ENCODE measurements around the gene UGT2B11. TPM values are rescaled to one million over a fixed set of nuclear protein-coding genes. Genes with fewer than 3 reads are reported as not detected.
"Not testable (repeated sequence)": the region's sequence is repeated elsewhere in the genome, so short reads cannot be mapped to it uniquely, and the experiment has no call there.

UGT2B11 gene
- total RNA-seq, 1 donor from 2014 or later, result not detected

DNA sequence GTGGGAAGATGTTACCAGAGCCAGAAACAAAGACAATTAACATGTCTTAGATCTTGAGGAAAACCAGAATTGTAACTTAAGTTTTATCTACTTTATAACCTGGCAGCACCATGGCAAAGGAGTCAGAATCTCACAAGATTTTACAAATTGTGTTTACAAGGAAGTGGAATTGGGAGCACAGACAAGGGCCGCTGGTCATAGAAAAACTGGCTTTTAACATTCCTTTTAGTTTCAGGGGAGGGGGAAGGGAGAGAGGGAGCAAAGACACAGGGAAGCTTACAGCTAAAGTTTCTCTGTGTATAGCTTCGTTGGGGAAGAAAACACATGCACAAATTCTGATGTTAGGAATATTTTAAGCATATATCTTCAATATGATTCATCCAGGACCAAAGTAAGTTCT is 10.3 kb upstream of the UGT2B11 start:
- H3K36me3 ChIP-seq (ENCODE audit: control insufficient read depth, insufficient read depth, low read length), result no peaks in the 10 kb centered on the region
- TF ChIP-seq, protein P1, sequence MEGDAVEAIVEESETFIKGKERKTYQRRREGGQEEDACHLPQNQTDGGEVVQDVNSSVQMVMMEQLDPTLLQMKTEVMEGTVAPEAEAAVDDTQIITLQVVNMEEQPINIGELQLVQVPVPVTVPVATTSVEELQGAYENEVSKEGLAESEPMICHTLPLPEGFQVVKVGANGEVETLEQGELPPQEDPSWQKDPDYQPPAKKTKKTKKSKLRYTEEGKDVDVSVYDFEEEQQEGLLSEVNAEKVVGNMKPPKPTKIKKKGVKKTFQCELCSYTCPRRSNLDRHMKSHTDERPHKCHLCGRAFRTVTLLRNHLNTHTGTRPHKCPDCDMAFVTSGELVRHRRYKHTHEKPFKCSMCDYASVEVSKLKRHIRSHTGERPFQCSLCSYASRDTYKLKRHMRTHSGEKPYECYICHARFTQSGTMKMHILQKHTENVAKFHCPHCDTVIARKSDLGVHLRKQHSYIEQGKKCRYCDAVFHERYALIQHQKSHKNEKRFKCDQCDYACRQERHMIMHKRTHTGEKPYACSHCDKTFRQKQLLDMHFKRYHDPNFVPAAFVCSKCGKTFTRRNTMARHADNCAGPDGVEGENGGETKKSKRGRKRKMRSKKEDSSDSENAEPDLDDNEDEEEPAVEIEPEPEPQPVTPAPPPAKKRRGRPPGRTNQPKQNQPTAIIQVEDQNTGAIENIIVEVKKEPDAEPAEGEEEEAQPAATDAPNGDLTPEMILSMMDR (IDR thresholded peaks at IDR 0.05; ENCODE audit: insufficient read depth, low read length, poor library complexity, severe bottlenecking), result no peak
- no peak for DNase-seq (ENCODE audit: low read depth)
- H3K27me3 ChIP-seq (ENCODE audit: control insufficient read depth, insufficient read depth, low read length), result no peaks in the 10 kb centered on the region
- no peak overlapping the region for H3K4me3 ChIP-seq (ENCODE audit: low read depth, low read length)

DNA sequence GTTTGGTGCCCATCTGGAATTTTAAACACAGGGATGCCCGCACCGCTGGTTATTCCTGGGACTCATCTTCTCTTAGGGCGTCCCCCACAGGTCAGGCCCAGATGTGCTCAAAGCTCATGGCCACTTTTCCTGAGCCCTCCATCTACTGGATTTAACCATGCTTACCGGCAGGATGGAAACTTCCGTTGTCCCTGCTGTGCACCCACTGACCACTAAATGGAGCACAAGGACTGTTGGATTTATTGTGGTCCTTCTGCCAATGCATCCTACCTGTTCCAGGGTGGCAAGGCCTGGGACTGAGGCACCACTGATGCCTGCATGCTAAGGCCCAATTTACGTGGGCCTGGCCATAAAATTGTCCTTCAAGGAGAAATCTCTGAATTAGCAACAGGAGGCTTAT is 8.7 kb upstream of the UGT2B11 start:
- not testable (repeated sequence) for DNase-seq (ENCODE audit: low read depth); H3K4me3 ChIP-seq (ENCODE audit: low read depth, low read length); H3K27me3 ChIP-seq (ENCODE audit: control insufficient read depth, insufficient read depth, low read length); H3K36me3 ChIP-seq (ENCODE audit: control insufficient read depth, insufficient read depth, low read length)

DNA sequence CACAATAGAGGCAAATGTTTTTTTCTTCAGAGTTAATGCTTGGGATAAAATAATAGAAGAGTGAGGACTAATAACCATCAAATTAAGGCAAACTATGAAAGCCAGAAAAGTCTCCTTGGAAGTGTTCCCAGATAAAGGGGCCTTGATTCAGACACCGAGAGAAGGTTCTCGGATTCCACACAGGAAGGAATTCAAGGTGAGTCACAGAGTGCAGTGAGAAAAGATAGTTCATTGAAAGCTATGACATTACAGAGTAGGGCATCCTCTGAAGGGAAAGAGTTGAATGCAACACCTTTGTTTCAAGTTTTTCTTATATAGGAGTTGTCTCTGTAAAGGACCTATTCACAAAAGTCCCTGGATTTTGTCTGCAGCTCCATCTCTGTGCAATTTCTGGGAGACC is 3.9 kb upstream of the UGT2B11 start:
- DNase-seq (ENCODE audit: low read depth); H3K4me3 ChIP-seq (ENCODE audit: low read depth, low read length); H3K36me3 ChIP-seq (ENCODE audit: control insufficient read depth, insufficient read depth, low read length); H3K27me3 ChIP-seq (ENCODE audit: control insufficient read depth, insufficient read depth, low read length): not testable (repeated sequence)

DNA sequence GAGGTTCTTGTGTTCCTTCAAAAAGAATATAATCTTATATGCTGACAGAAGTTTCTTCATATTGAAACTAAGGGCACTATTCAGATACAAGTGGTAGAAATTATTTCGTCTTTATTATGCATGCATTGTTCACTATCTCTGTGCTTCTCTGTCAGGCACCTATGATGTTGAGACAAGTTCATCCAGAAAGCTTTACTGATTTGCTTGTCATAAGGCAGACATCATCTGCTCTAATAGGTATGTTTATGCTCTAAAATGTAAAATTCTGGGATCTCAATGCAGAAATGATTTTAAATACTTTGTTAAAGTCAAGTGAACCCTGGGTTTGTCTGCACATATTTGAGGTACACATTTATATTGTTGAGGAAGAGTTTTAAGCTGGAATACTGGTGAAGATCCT is 3.6 kb downstream of the UGT2B11 start:
- no peak overlapping the region for H3K4me3 ChIP-seq (ENCODE audit: low read depth, low read length)
- TF ChIP-seq, protein P1 (IDR thresholded peaks at IDR 0.05; ENCODE audit: insufficient read depth, low read length, poor library complexity, severe bottlenecking), result no peak
- no peaks in the 10 kb centered on the region for H3K27me3 ChIP-seq (ENCODE audit: control insufficient read depth, insufficient read depth, low read length)
- H3K36me3 ChIP-seq (ENCODE audit: control insufficient read depth, insufficient read depth, low read length), result no peaks in the 10 kb centered on the region
- no peak for DNase-seq (ENCODE audit: low read depth)

DNA sequence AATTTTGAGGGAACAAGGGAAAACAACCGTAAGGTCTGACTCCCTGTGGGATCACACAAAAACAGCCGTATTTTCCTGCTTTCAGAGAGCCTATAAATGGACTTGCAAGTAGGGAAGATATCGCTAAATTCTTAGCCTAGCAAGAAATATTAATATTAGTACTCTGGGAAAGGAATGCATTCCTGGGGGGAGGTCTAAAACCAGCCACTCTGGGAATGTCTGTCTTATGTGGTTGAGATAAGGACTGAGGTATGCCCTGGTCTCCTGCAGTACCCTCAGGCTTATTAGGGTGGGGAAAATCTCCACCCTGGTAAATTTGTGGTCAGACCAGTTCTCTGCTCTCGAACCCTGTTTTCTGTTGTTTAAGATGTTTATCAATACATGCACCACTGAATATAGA is 16.0 kb downstream of the UGT2B11 start:
- H3K27me3 ChIP-seq (ENCODE audit: control insufficient read depth, insufficient read depth, low read length); H3K4me3 ChIP-seq (ENCODE audit: low read depth, low read length): not testable (repeated sequence)

DNA sequence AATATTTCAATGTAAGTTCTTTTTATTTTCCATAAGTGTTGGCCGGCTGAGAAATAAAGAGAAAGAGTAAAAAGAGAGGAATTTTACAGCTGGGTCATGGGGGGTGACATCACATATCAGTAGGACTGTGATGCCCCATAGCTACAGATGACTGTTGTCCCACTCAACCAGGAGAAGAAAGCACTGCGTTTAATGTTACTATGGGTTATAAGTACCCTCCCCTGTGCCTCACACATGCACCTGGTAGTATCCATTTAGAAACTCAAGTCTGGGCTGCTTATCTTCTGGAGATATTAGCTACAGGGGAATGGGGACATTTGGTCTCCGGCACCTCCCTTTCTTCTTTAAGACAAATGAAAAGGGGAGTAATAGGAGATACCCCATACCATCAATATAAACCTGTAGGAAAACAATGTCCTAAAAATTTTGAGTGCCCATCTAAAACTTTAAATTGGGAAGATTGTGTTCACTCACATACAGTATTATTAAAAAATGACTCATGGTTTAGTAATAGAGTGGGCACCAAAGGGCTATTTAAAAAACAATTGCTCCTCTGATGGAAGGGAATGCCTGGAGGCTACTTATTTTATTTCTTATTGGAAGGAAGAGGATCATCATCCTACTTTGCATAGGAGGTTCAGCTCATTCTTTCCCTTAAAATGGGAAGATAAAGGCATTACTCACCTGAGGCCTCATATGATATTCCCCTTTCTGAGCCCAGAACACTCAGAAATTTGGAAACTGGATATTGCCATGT is 18.2 kb downstream of the UGT2B11 start:
- no peaks in the 10 kb centered on the region for H3K36me3 ChIP-seq (ENCODE audit: control insufficient read depth, insufficient read depth, low read length)
- no peak overlapping the region for H3K4me3 ChIP-seq (ENCODE audit: low read depth, low read length)
- DNase-seq (ENCODE audit: low read depth), result no peak
- TF ChIP-seq, protein P1 (IDR thresholded peaks at IDR 0.05; ENCODE audit: insufficient read depth, low read length, poor library complexity, severe bottlenecking), result no peak
- no peaks in the 10 kb centered on the region for H3K27me3 ChIP-seq (ENCODE audit: control insufficient read depth, insufficient read depth, low read length)

More for the DNA sequence above, 16.0 kb downstream of the UGT2B11 start:
- DNase-seq (ENCODE audit: low read depth); H3K36me3 ChIP-seq (ENCODE audit: control insufficient read depth, insufficient read depth, low read length): not testable (repeated sequence)

DNA sequence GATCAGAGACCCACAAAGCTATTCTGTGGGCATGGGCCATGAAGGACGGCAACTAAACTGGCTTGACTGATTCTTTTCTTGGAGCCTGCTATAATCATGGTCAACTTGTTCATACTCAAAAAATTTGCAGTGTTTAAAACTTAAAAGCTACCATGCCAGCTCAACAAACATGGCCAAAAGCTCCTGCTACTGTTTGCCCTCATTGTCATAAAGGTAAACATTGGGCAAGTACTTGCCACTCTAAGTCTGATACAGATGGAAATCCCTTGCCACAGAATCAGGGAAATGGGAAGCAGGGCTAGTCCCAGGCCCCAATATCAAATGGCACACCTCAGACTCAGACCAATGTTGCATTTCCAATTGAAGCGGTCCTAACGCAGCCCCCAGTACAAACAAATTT is 20.4 kb downstream of the UGT2B11 start:
- Histone ChIP-seq H3K27me3 (ENCODE audit: control insufficient read depth, insufficient read depth, low read length) (no peaks in the 10 kb centered on the region), H3K4me3 (ENCODE audit: low read depth, low read length) (no peak overlapping the region), H3K36me3 (ENCODE audit: control insufficient read depth, insufficient read depth, low read length) (no peaks in the 10 kb centered on the region)
- no peak for DNase-seq (ENCODE audit: low read depth)
- TF ChIP-seq, protein P1 (IDR thresholded peaks at IDR 0.05; ENCODE audit: insufficient read depth, low read length, poor library complexity, severe bottlenecking), result no peak

DNA sequence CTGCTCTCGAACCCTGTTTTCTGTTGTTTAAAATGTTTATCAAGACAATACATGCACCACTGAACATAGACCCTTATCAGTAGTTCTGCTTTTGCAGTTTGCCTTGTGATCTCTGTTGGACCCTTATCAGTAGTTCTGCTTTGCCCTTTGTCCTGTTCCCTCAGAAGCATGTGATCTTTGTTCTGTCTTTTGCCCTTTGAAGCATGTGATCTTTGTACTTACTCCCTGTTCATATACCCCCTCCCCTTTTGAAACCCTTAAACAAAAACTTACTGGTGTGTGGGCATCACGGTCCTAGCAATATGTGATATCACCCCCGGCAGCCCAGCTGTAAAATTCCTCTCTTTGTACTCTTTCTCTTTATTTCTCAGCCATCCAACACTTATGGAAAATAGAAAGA is 22.6 kb downstream of the UGT2B11 start:
- H3K36me3 ChIP-seq (ENCODE audit: control insufficient read depth, insufficient read depth, low read length); H3K4me3 ChIP-seq (ENCODE audit: low read depth, low read length); H3K27me3 ChIP-seq (ENCODE audit: control insufficient read depth, insufficient read depth, low read length); DNase-seq (ENCODE audit: low read depth): not testable (repeated sequence)

DNA sequence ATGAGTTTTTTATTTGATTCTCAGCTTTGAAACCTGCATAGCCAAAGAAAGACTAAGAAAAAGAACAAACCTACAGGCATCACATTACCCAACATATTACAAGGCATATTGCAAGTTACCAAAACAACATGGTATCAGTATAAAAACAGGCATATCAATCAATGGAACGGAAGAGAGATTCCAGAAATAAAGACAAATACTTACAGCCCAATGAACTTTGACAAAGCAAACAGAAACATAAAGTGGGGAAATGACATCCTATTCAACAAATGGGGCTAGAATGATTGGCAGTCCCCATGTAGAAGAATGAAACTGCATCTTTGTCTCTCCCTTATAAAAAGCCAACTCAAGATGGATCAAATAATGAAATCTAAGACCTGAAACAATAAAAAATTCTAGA is 23.9 kb downstream of the UGT2B11 start:
- not testable (repeated sequence) for H3K36me3 ChIP-seq (ENCODE audit: control insufficient read depth, insufficient read depth, low read length); H3K27me3 ChIP-seq (ENCODE audit: control insufficient read depth, insufficient read depth, low read length); DNase-seq (ENCODE audit: low read depth); H3K4me3 ChIP-seq (ENCODE audit: low read depth, low read length)

DNA sequence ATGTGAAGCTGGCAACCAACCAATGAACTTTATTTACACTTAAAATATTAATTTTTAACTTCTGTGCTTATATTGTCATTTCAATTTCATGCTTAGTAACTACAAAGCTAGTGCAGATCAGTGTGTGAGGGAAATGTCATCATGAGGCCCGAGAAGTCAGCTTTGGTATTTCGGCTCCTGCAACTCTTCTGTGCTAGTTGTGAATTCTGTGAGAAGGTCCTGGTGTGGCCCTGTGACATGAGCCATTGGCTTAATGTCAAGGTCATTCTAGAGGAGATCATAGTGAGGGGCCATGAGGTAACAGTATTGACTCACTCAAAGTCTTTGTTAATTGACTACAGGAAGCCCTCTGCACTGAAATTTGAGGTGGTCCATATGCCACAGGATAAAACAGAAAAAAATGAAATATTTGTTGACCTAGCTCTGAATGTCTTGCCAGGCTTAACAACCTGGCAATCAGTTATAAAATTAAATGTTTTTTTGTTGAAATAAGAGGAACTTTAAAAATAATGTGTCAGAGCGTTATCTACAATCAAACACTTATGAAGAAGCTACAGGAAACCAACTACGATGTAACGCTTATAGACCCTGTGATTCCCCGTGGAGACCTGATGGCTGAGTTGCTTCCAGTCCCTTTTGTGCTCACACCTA is 32.9 kb downstream of the UGT2B11 start:
- not testable (repeated sequence) for DNase-seq (ENCODE audit: low read depth); H3K4me3 ChIP-seq (ENCODE audit: low read depth, low read length); H3K27me3 ChIP-seq (ENCODE audit: control insufficient read depth, insufficient read depth, low read length); H3K36me3 ChIP-seq (ENCODE audit: control insufficient read depth, insufficient read depth, low read length)

All from kidney epithelial cell (primary cell).